ENCODE measurements around the gene TRMT44. TPM values are rescaled to one million over a fixed set of nuclear protein-coding genes. Genes with fewer than 3 reads are reported as not detected.

Gene TRMT44
- total RNA-seq, 1 donor from 2014 or later = 12.4 TPM

GRCh38 chr4:8402640-8403039 lies 37.9 kb upstream of the TRMT44 start:
- Mint-ChIP-seq H3K4me3 (ENCODE audit: unreplicated experiment) (no peak overlapping the region), H3K36me3 (ENCODE audit: low read depth) (peaks cover 30% of the 10 kb centered on the region), H3K27ac (ENCODE audit: unreplicated experiment) (no peak overlapping the region), H3K9me3 (ENCODE audit: low read depth) (no peaks in the 10 kb centered on the region), H3K27me3 (ENCODE audit: low read depth) (no peaks in the 10 kb centered on the region), H3K4me1 (ENCODE audit: low read depth) (peaks cover 7% of the 10 kb centered on the region)
- TF ChIP-seq, protein P1, sequence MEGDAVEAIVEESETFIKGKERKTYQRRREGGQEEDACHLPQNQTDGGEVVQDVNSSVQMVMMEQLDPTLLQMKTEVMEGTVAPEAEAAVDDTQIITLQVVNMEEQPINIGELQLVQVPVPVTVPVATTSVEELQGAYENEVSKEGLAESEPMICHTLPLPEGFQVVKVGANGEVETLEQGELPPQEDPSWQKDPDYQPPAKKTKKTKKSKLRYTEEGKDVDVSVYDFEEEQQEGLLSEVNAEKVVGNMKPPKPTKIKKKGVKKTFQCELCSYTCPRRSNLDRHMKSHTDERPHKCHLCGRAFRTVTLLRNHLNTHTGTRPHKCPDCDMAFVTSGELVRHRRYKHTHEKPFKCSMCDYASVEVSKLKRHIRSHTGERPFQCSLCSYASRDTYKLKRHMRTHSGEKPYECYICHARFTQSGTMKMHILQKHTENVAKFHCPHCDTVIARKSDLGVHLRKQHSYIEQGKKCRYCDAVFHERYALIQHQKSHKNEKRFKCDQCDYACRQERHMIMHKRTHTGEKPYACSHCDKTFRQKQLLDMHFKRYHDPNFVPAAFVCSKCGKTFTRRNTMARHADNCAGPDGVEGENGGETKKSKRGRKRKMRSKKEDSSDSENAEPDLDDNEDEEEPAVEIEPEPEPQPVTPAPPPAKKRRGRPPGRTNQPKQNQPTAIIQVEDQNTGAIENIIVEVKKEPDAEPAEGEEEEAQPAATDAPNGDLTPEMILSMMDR (IDR thresholded peaks at IDR 0.05) = no peak
- peak; percentile 61 for DNase-seq (ENCODE audit: low spot score)

GRCh38 chr4:8403173-8403753 lies 37.3 kb upstream of the TRMT44 start:
- H3K4me1 Mint-ChIP-seq (ENCODE audit: low read depth) = peaks cover 7% of the 10 kb centered on the region
- no peaks in the 10 kb centered on the region for H3K27me3 Mint-ChIP-seq (ENCODE audit: low read depth)
- peaks cover 29% of the 10 kb centered on the region for H3K36me3 Mint-ChIP-seq (ENCODE audit: low read depth)
- no peak overlapping the region for H3K4me3 Mint-ChIP-seq (ENCODE audit: unreplicated experiment)
- no peaks in the 10 kb centered on the region for H3K9me3 Mint-ChIP-seq (ENCODE audit: low read depth)
- peak; percentile 82 for DNase-seq (ENCODE audit: low spot score)
- H3K27ac Mint-ChIP-seq (ENCODE audit: unreplicated experiment) = no peak overlapping the region
- TF ChIP-seq, protein P1 (IDR thresholded peaks at IDR 0.05) = peak; percentile 97

- TF ChIP-seq, protein P1 (IDR thresholded peaks at IDR 0.05) = no peak
- peak; percentile 77 for DNase-seq (ENCODE audit: low spot score)
- H3K4me3 Mint-ChIP-seq (ENCODE audit: unreplicated experiment) = no peak overlapping the region
- peaks cover 22% of the 10 kb centered on the region for H3K36me3 Mint-ChIP-seq (ENCODE audit: low read depth)
- peaks cover 7% of the 10 kb centered on the region for H3K4me1 Mint-ChIP-seq (ENCODE audit: low read depth)
- no peaks in the 10 kb centered on the region for H3K27me3 Mint-ChIP-seq (ENCODE audit: low read depth)
- H3K27ac Mint-ChIP-seq (ENCODE audit: unreplicated experiment) = no peak overlapping the region
- no peaks in the 10 kb centered on the region for H3K9me3 Mint-ChIP-seq (ENCODE audit: low read depth)
Measured at GRCh38 chr4:8403976-8404375, 36.6 kb upstream of the TRMT44 start.

DNA sequence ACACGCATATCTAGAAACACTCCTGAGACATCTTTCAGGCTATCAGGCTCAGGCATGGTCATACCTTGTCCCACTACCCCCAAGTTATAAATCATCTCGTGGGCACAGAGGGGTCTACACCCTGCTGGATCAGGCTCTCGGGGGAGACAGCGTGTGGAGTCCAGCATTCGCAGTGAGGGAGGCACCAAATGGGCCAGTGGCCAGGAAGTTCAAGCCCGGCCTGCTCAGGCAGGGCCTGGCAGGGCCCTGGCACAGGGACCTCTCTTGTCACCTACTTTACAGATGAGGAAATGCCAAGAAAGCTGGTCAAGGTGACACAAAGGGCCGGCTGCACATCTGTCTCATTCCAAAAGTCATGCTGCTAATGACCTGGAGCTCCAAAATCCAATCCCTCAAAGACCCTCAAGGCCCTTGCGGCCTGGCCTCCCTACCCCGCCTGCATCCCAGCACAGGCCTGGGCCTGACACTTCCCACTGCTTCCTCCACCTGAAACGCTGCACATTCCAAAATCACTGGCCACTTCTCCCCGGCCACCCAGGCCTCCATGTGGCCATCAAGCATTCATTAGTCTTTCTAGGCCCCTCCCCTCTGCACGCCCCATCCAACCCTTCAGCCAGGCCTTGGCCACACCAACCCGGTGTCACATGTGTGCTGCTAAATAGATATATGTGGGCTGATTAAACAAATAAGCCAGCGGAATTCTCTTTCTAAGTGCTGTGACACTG lies 35.6 kb upstream of the TRMT44 start:
- H3K27me3 Mint-ChIP-seq (ENCODE audit: low read depth) = no peaks in the 10 kb centered on the region
- H3K4me3 Mint-ChIP-seq (ENCODE audit: unreplicated experiment) = no peak overlapping the region
- DNase-seq (ENCODE audit: low spot score) = no peak
- TF ChIP-seq, protein P1 (IDR thresholded peaks at IDR 0.05) = no peak
- peaks cover 15% of the 10 kb centered on the region for H3K4me1 Mint-ChIP-seq (ENCODE audit: low read depth)
- H3K27ac Mint-ChIP-seq (ENCODE audit: unreplicated experiment) = no peak overlapping the region
- H3K36me3 Mint-ChIP-seq (ENCODE audit: low read depth) = peaks cover 27% of the 10 kb centered on the region
- H3K9me3 Mint-ChIP-seq (ENCODE audit: low read depth) = no peaks in the 10 kb centered on the region

DNA sequence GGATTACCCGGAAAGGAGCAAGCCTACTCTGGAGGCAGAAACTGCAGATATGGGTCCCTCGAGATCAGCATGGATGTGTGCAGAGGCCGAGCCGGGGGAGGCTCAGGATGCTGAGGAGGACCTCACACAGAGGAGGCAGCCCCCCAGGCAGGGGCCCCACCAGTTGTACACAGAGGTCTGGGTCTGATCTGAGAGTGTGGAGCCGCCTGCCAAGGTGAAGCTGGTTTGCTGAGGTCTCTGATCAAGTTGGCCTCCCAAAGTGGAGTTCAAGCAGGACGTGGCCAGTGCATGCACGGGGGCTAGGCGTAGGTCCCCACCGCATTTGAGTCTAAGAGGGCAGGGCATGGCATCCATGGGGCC lies 35.1 kb upstream of the TRMT44 start:
- Mint-ChIP-seq H3K4me3 (ENCODE audit: unreplicated experiment) (no peak overlapping the region), H3K9me3 (ENCODE audit: low read depth) (no peaks in the 10 kb centered on the region), H3K27me3 (ENCODE audit: low read depth) (no peaks in the 10 kb centered on the region), H3K4me1 (ENCODE audit: low read depth) (peaks cover 19% of the 10 kb centered on the region), H3K27ac (ENCODE audit: unreplicated experiment) (no peak overlapping the region), H3K36me3 (ENCODE audit: low read depth) (peaks cover 27% of the 10 kb centered on the region)
- peak; percentile 87 for DNase-seq (ENCODE audit: low spot score)
- TF ChIP-seq, protein P1 (IDR thresholded peaks at IDR 0.05) = no peak

All from chondrocyte (in vitro differentiated cells).